ENCODE results near the gene SLC25A23. TPM values are rescaled to one million over a fixed set of nuclear protein-coding genes. Genes with fewer than 3 reads are reported as not detected.

SLC25A23 gene
- total RNA-seq, 1 donor from 2014 or later: 21.0 TPM

DNA sequence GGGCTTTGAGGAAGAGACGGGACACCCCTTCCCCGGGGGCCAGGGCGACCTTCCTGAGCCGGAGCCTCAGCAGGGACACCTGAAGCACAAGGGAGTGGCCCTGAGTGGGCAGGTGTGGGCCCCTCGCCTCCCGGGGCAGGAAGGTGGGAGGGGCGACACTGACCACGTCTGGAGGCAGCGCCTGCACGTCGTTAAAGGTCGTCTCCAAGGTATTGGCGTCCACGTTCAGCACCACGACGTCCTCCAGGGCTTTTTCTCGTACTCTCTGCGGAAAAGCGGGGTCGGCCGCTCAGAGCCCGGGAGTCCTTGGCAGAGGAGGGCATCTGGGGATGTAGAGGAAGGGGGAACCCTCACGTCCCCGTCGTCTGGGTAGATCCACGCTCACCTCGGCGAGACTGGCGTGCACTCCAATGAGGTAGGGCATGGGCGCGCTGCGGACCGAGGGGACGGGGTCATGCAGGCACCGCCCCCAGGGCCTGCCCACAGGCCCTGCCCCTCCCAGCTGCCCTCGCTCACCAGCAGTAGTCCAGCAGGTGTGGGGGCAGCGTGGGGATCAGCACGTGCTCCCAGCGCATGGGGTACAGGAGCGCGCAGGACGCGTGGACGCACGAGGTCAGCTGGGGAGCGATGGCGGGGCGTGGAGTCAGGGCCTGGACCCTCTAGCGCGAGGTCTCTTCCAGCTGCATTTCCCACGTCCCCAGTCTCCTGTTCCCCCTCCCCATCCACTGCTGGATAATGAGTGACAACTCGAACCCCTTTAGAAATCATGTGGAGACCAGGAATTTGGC, 15.9 kb upstream of the SLC25A23 start:
- no peak overlapping the region for H3K4me3 Mint-ChIP-seq
- intact Hi-C loops (cut with micrococcal nuclease): no loop called here
- H3K36me3 Mint-ChIP-seq (ENCODE audit: low read depth): peaks cover 28% of the 10 kb centered on the region
- no peak for DNase-seq
- no peaks in the 10 kb centered on the region for H3K9me3 Mint-ChIP-seq
- peaks cover 8% of the 10 kb centered on the region for H3K4me1 Mint-ChIP-seq
- H3K27me3 Mint-ChIP-seq: no peaks in the 10 kb centered on the region
- H3K27ac Mint-ChIP-seq: no peak overlapping the region

DNA sequence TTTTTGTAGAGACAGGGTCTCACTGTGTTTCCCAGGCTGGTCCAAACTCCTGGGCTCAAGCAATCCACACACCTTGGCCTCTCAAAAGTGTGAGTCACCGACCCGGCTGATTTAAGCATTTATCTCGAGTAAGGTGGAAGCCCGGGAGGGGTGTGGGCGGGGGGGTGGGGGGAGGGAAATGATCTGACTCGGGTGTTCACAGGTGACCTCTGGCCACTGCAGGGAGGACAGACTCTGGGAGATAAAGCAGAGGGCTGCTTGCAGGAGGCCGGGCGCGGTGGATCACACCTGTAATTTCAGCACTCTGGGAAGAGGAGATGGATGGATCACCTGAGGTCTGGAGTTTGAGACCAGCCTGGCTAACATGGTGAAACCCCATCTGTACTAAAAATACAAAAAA, 14.1 kb upstream of the SLC25A23 start:
- Mint-ChIP-seq H3K36me3 (ENCODE audit: low read depth) (peaks cover 37% of the 10 kb centered on the region), H3K4me3 (no peak overlapping the region), H3K27me3 (no peaks in the 10 kb centered on the region), H3K4me1 (no peaks in the 10 kb centered on the region), H3K27ac (no peak overlapping the region), H3K9me3 (no peaks in the 10 kb centered on the region)
- DNase-seq: no peak
- intact Hi-C loops (cut with micrococcal nuclease): no loop called here

DNA sequence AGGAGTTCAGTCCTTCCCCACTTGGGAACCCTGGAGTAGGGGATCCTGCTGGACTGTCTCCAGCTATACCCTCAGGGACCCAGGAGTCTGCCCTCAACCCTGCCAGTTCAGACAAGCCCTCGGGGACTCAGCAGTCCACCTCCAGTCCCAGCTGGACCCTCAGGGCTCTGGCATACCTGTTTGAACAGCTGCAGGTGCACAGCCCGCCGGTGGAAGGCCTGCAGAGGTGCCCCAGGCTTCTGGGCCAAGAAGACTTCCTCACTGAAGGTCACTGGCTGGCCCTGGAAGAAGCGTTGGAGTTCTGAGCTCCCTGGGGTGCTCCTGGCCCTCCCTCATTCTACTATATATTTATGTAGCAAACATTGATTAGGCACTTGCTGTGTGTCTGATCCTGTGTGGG, 13.1 kb upstream of the SLC25A23 start:
- Mint-ChIP-seq H3K4me1 (no peaks in the 10 kb centered on the region), H3K4me3 (no peak overlapping the region), H3K27ac (no peak overlapping the region), H3K36me3 (ENCODE audit: low read depth) (peaks cover 41% of the 10 kb centered on the region), H3K9me3 (no peaks in the 10 kb centered on the region), H3K27me3 (no peaks in the 10 kb centered on the region)
- intact Hi-C loops (cut with micrococcal nuclease): no loop called here
- no peak for DNase-seq

DNA sequence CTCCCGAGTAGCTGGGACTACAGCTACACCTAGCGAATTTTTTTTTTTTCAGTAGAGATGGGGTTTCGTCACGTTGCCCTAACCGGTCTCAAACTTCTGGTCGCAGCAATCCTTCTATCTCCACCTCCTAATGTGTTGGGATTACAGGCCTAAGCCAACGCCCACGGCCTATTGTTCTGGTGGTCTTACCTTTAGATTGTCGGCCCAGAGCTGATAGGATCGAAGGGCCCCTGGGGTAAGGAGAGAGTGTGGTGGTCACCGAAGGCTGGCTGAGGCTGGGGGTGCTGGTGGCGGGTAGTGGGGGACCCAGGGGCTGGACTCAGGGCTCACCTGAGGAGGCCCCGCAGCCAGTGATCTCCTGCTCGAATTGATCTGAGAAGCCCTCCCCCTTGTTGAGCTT, 11.5 kb upstream of the SLC25A23 start:
- Mint-ChIP-seq H3K27ac (no peak overlapping the region), H3K27me3 (no peaks in the 10 kb centered on the region), H3K4me3 (no peak overlapping the region), H3K4me1 (no peaks in the 10 kb centered on the region), H3K9me3 (no peaks in the 10 kb centered on the region), H3K36me3 (ENCODE audit: low read depth) (peaks cover 41% of the 10 kb centered on the region)
- DNase-seq: no peak
- intact Hi-C loops (cut with micrococcal nuclease): no loop called here

DNA sequence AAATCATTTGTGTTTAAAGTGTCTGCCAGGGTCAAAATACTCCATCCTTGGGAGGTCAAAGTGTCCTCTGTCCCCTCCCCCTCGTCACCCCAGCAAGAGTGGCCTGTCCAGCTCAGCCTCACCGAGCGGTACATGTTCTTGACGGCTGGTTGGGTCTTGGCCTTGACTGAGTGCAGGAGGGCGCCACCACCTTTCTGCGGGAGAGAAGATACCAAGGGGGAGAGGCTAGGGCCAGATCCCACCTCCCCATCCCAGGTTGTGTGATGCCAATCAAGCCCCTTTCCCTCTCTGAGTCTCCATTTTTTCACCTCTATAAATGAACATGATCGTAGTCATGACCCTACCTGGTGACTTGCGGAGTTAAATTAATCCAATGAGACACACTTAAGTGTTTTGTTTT, 10.6 kb upstream of the SLC25A23 start:
- no peaks in the 10 kb centered on the region for H3K27me3 Mint-ChIP-seq
- no peak overlapping the region for H3K27ac Mint-ChIP-seq
- no peaks in the 10 kb centered on the region for H3K9me3 Mint-ChIP-seq
- intact Hi-C loops (cut with micrococcal nuclease): no loop called here
- H3K4me1 Mint-ChIP-seq: no peaks in the 10 kb centered on the region
- H3K4me3 Mint-ChIP-seq: no peak overlapping the region
- DNase-seq: no peak
- peaks cover 39% of the 10 kb centered on the region for H3K36me3 Mint-ChIP-seq (ENCODE audit: low read depth)

DNA sequence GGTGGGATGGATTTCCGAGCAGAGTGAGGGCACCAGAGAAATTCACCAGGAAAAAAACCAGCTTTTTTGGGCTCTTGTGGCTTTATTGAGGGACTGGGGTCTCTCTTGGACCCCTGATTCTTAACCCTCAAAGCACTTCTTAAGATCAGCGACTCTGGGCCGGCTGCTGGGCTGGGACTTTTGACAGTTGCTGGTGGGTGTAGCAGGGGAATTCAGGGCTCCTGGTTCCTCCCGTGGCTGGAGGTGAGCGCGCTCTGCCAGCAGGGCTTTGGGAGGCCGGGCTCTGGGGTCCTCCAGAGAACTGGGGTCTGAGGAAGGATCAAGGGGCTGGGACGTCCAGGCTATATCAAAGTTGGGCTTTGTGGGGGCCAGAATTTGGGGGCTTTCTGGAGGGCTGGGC, 7.8 kb upstream of the SLC25A23 start:
- H3K36me3 Mint-ChIP-seq (ENCODE audit: low read depth): peaks cover 28% of the 10 kb centered on the region
- peaks cover 3% of the 10 kb centered on the region for H3K4me1 Mint-ChIP-seq
- H3K27me3 Mint-ChIP-seq: no peaks in the 10 kb centered on the region
- intact Hi-C loops (cut with micrococcal nuclease): no loop called here
- H3K9me3 Mint-ChIP-seq: no peaks in the 10 kb centered on the region
- H3K27ac Mint-ChIP-seq: no peak overlapping the region
- H3K4me3 Mint-ChIP-seq: no peak overlapping the region
- DNase-seq: no peak

DNA sequence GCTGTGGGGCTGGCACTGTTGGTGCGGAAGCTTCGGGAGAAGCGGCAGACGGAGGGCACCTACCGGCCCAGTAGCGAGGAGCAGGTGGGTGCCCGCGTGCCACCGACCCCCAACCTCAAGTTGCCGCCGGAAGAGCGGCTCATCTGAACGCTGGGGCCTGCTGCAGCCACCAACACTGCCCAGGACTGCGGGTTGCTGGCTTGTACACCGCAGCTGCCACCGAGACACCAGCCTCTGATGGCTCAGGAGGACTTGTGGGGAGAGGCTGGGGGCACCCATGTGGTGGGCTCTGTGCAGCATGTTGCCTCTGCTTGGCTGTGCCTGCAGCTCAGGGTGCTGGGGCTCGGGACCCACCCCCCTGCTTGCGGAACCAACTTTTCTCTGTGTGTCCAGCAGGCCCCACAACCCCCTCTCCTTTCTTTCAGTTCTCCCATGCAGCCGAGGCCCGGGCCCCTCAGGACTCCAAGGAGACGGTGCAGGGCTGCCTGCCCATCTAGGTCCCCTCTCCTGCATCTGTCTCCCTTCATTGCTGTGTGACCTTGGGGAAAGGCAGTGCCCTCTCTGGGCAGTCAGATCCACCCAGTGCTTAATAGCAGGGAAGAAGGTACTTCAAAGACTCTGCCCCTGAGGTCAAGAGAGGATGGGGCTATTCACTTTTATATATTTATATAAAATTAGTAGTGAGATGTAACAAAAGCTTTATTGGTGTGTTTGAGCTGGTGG, 7.1 kb upstream of the SLC25A23 start:
- H3K36me3 Mint-ChIP-seq (ENCODE audit: low read depth): peaks cover 26% of the 10 kb centered on the region
- no peaks in the 10 kb centered on the region for H3K27me3 Mint-ChIP-seq
- intact Hi-C loops (cut with micrococcal nuclease): no loop called here
- no peak overlapping the region for H3K4me3 Mint-ChIP-seq
- no peak overlapping the region for H3K27ac Mint-ChIP-seq
- H3K9me3 Mint-ChIP-seq: no peaks in the 10 kb centered on the region
- H3K4me1 Mint-ChIP-seq: peaks cover 3% of the 10 kb centered on the region
- no peak for DNase-seq

DNA sequence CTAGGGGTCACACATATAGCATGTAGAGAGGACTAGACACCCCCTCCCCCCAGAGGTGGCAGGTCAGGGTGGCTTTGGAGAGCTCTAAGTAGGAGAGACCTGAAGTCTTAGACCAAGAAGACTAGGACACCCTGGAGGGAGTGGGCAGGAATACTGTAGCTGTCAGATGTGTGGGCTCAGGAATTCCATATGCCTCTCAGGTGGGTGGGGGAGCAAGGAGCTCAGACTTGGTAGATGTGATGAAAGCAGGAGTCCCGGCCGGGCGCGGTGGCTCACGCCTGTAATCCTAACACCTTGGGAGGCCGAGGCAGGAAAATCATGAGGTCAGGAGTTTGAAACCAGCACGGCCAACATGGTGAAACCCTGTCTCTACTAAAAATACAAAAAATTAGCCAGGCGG, 6.1 kb upstream of the SLC25A23 start:
- no peaks in the 10 kb centered on the region for H3K27me3 Mint-ChIP-seq
- no peak overlapping the region for H3K27ac Mint-ChIP-seq
- H3K4me1 Mint-ChIP-seq: peaks cover 3% of the 10 kb centered on the region
- no peaks in the 10 kb centered on the region for H3K9me3 Mint-ChIP-seq
- intact Hi-C loops (cut with micrococcal nuclease): no loop called here
- H3K4me3 Mint-ChIP-seq: no peak overlapping the region
- H3K36me3 Mint-ChIP-seq (ENCODE audit: low read depth): peaks cover 21% of the 10 kb centered on the region
- no peak for DNase-seq

DNA sequence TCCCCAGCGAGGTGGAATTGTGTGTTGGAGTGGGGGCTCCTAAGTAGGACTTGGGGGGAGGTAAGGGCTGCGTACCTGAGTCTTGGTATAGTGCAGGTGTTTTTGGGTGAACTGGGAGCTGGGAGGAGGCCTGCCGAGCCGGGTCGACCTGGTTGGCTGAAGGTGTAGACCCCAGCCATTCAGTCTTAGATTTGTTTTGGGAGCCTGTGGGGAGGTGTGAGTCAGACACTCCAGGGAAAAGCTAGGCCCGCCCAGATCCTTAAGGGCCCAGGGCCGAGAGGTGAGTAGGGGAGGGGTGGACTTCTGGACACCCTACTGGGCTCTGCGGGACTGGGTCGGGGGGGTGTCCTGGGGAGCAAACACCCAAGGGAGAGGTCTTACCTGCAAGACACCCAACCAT, 5.4 kb upstream of the SLC25A23 start:
- Mint-ChIP-seq H3K27ac (no peak overlapping the region), H3K27me3 (no peaks in the 10 kb centered on the region), H3K4me3 (no peak overlapping the region), H3K4me1 (peaks cover 5% of the 10 kb centered on the region), H3K36me3 (ENCODE audit: low read depth) (peaks cover 17% of the 10 kb centered on the region), H3K9me3 (no peaks in the 10 kb centered on the region)
- DNase-seq: no peak
- intact Hi-C loops (cut with micrococcal nuclease): no loop called here

DNA sequence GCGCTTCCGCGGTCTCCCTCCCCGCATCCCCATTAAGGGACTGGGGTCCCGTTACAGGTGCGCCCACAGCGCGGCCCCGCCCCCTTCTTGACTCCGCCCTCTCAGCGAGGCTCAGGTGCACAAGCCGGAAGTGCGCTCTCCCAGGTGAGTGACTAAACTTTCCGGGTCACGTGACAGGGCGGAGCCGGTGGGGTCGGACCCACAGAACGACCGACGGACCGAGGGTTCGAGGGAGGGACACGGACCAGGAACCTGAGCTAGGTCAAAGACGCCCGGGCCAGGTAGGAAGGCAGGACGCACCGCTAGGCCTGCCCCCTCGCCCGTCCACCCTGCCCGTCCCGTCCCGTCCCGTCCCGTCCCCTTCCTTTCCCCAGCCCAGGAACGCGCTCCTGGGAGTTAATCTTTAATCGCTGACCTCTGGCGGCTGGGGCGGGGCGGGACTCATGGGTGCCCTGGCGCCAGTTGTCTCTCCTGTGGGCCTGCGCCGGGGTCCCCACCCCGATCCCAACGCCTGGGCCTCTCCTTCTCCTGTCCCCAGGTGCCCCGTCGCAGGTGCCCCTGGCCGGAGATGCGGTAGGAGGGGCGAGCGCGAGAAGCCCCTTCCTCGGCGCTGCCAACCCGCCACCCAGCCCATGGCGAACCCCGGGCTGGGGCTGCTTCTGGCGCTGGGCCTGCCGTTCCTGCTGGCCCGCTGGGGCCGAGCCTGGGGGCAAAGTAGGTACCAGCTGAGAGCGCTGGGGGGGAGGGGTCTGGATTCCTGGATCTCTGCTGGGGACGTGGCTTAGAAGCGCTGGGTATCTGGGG, 4.7 kb upstream of the SLC25A23 start, which contains the start of gene CRB3:
Gene CRB3, plus strand, starts transcription at position 202 of the 804 bp plus-strand sequence. Its CDS starts 431 bp downstream, at position 633.
- Mint-ChIP-seq H3K4me3 (peak within 1 kb of the TSS; percentile 12), H3K27me3 (no peaks in the 10 kb centered on the region), H3K27ac (no peak within 1 kb of the TSS), H3K4me1 (peaks cover 6% of the 10 kb centered on the region), H3K9me3 (no peaks in the 10 kb centered on the region), H3K36me3 (ENCODE audit: low read depth) (peaks cover 12% of the 10 kb centered on the region)
- DNase-seq: peak; percentile 72
- intact Hi-C loops (cut with micrococcal nuclease): no loop called here

DNA sequence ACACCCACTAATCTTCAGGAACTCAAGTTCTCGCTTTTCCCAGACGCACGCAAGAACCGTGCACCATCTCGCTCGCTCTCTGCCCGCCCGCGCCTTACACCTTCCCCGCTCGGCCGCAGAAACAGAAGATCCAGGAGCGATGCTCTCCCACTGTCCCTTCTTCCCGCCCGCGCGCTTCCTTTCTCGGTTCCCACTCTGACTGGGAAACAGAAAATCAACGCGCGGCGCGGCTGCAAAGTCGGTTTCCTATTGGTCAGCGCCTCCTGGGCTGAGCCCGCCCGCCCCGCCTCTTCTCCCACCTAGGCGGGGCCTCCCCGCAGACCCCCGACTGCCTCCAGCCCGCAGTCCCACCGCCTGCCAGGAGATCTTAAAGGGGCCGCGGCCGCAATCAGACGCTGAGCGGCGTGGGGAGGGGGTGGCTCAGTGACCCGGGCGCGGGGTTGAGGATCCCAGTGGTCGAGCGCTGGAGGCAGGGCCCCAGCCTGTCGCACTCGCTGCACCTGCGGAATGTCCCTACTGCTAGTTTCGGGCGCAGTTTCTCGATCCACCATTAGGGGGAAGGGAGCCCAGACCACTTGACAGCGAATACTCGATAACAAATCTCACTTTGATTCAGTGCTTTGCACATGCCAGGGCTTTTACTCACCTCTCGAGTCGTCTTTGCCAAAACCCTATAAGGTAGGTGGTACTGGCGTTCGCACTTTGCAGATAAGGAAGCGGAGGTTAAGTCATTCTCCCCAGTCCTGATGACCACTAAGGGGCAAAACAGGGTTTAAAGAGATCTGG, 700 bp upstream of the SLC25A23 start:
- Mint-ChIP-seq H3K27ac (peak overlapping the region; percentile 84), H3K4me3 (peak overlapping the region; percentile 93), H3K36me3 (ENCODE audit: low read depth) (peaks cover 20% of the 10 kb centered on the region), H3K27me3 (no peaks in the 10 kb centered on the region), H3K4me1 (peaks cover 17% of the 10 kb centered on the region), H3K9me3 (peaks cover 2% of the 10 kb centered on the region)
- peak; percentile 99 for DNase-seq
- intact Hi-C loops (cut with micrococcal nuclease): loop anchor here (1.0 to 2.0 kb wide), 6 partner anchors 21 to 403 kb away; partner anchors contain the start of genes DENND1C and GTF2F1

DNA sequence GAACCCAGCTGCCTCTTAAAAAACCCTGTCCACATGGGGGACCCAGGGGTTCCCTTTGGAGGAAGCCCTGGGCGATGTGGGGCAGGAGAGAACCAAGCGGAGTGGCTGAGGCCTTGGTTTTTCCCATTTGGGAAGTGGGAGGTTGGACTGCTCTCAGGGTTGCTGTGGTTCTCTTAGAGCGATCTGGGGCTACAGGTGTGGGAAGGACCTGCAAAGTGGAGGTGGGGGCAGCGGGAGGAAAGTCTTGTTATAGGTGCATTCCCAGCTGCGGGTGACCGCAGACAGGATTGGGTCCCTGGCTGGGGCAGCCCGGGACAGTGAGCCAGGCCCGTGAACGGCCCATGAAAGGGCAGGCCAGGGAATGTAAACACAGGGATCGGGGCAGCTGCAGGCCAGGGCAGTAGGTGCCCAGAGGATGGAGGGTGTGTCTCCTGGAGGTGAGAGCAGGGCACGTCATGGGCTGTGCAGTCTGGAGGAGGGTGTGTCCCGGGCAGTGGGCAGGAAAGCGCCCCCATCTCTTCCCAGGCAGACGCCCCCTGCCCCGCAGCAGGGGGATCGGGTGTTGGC, 814 bp downstream of the SLC25A23 start:
- peak overlapping the region; percentile 93 for H3K4me3 Mint-ChIP-seq
- peaks cover 7% of the 10 kb centered on the region for H3K9me3 Mint-ChIP-seq
- no peak for DNase-seq
- peaks cover 13% of the 10 kb centered on the region for H3K4me1 Mint-ChIP-seq
- H3K36me3 Mint-ChIP-seq (ENCODE audit: low read depth): peaks cover 35% of the 10 kb centered on the region
- H3K27me3 Mint-ChIP-seq: no peaks in the 10 kb centered on the region
- peak overlapping the region; percentile 84 for H3K27ac Mint-ChIP-seq
- intact Hi-C loops (cut with micrococcal nuclease): no loop called here
